Stimulated activated CD4-positive, alpha-beta T cell treated with anti-CD3 and anti-CD28 coated beads, Interleukin-12 subunit alpha, Interleukin-12 subunit beta, amount 100 ng/mL, for 4 hours (primary cell): ENCODE data around the gene RERE.
"Not testable (repeated sequence)": the region's sequence is repeated elsewhere in the genome, so short reads cannot be mapped to it uniquely, and the experiment has no call there.

Experiments used
- DNase-seq: peaks from one replicate; pipeline ENCODE4 v3.0.0-alpha.2; 2020

Gene RERE

GRCh38 chr1:8598783-8599182, 218.7 kb downstream of the RERE start:
- no peak for DNase-seq

- DNase-seq, result no peak
Observed at GRCh38 chr1:8598060-8598724, 219.2 kb downstream of the RERE start.

- DNase-seq, result no peak
Observed at GRCh38 chr1:8597455-8597854, 220.0 kb downstream of the RERE start.

DNA sequence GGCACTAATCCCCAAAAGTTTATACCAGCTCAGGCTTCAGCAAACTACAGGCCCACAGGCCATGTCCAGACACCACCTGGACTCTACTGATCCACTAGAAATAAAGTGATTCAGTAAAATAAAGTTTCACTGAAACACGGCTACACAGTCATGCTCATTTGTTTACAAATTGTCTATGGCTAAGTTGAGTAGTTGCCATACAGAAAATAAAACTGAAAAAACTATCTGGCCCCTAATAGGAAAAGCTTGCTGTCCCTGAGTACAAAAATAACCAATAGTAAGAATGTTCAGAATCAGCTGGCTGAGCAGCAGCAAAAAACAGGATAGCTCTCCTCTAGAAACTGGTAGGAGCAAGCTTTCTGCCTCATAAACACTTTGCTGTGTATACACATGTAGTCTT, 221.5 kb downstream of the RERE start:
- DNase-seq, result no peak

DNA sequence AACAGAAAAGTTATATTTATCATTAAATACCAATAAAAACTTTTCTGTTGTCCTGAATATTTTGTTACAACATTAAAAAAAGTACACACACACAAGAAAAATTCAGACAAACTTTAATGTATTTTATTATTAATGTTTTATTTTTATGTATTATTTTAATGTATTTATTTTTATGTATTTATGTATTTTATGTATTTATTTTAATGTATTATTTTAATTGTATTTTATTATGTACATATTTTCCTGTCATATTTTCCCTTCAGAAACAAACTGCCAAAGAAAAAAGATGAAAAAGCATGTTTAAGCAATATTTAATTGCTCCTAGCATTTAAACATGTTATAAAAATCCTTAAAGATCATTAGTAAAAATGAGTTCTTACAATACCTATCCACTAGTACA, 222.1 kb downstream of the RERE start:
- no peak for DNase-seq

DNA sequence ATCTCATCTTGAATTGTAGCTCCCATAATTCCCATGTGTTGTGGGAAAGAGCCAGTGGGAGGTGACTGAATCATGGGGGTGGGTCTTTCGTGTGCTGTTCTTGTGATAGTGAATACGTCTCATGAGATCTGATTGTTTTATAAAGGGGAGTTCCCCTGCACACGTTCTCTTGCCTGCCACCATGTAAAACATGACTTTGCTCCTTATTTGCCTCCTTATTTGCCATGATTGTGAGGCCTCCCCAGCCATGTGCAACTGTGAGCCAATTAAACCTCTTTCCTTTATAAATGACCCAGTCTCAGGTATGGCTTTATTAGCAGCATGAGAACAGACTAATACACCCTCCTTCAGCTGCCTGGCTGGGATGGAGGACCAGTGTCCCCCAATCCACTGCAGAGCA, 224.1 kb downstream of the RERE start:
- not testable (repeated sequence) for DNase-seq

- DNase-seq, result no peak
Observed at GRCh38 chr1:8591569-8591968, 225.9 kb downstream of the RERE start.

DNA sequence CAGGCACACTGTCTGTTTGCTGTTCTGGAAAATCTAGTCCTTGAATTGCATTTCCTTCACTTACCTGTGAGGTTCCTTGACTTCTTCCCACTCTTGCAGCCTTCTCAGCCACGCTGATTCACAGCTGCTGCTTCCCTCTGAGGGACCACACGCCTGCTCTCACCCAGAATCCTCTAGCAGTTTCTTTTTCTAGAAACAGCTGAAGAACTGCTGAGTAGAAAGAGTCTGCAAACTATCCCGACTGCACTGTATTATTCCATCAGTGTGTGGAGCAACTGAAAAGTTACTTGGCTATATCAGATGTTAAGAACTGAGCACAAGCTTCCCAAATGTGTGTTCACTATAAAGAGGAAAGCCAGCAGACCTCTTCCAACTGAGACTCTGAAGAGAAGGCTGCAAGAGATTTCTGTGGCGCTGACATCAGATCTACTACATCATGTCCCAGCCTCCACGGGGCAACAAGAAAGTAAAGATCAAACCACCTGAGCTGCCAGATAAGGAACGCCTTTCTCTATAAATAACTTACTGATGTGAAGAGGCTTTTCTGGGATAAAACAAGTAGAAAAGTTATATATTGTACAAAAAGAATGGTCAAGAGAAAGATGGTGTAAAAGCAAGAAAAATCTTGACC, 226.6 kb downstream of the RERE start:
- DNase-seq, result no peak

DNA sequence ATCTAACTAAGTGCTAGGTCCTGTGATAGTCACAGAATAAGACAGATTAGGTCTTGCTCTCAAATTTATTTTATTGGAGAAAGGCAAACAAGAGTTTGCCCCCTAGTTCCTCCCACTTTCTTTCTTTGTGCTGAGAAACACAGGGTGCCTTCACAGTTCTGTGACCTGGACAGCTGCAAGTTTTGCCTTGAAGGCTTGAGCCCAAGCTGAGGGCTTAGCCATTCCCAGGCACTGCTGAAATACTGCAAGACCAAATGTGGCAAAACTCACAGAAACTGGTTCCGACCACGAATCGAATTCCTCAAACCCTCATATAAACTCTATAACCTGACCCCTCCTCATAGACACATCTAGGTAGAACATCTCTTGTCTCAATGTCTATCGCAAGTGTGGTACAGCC, 227.9 kb downstream of the RERE start:
- no peak for DNase-seq

DNA sequence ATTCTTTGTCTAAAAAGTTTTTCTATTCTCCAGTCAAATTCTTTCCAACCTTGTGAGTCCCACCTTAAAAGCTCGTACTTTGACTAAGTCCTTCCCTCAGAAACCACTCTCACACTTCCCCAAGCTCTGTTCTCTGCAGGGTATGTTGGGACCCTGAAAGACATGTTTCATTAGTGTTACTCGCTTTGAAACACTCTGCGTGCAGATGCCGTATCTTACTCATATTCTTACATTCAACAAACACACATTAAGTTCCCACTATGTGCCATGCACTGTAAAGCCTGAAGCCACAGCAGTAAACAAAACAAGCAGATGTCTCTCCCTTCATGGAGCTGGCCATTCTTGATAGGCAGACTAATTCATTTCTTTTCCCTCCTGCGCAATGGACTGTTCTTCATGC, 229.7 kb downstream of the RERE start:
- no peak for DNase-seq

DNA sequence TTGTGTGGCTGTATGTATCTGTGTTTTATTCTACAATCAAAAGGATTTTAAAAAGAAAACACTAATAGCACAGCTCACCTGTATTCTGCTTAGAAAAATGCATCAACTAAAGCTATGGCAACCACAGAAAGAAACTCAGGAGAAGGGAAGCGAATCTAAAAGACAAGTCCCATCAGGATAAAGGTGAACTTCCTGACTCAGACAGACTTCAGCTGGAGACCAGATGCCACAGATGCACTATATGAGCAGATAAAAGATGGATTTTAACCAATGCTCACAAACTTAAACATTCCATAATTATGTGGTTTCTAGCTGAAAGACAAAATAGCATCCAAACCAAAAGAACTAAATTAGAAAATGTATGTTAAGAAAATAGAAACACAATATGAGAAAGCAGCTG, 231.0 kb downstream of the RERE start:
- DNase-seq, result no peak

DNA sequence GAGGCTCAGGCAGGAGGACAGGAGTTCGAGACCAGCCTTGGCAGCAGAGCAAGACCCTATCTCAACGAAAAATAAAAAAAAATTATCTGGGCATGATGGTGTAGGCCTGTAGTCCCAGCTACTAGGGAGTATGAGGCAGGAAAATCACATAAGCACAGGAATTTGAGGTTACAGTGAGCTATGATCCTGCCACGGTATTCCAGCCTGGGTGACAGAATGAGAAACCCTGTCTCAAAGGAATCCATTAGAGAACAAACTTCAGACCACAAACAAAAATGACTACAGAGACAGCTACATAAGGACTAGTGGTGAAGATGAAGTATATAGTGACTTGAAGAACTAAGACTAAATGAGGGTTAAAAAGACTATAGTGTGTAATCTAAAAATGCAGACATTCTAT, 233.1 kb downstream of the RERE start:
- DNase-seq, result no peak

DNA sequence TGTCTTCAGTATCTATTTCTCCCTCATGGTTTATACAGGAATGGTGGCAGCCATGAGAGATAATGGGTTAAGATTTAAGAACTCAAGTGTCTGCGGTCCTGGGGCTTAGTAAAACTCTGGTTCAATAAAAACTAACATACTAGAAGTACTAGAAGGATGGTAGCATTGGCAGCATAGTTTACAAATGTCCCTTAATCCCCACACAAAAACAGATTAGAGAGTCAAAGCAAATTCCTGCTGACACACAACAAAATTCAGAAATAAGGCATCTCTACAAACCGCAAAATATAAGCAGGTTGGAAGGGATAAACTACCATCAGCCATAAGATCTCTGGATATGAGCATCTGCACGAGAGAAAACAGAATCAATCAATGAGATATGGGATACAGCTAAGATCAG, 234.4 kb downstream of the RERE start:
- no peak for DNase-seq

- DNase-seq, result no peak
Observed at GRCh38 chr1:8580566-8580965, 236.9 kb downstream of the RERE start.

DNA sequence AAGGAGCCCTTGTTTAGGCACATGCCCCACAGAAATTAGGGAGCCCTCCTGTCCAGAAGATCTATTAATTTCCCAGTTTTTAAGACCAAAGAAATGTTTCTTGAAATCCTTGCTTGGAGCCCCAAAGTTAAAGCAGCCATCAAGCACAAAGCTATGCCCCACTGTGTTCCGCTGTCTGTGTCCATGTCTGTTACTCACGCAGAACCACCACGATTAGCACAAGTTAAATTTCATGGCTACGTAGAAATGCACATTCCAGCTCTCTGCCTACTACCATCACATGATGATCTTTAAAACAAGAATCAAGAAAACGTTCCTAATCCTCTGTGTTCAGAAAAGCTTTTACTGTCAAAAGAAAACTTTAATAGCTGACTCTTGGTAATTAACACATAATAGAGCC, 238.5 kb downstream of the RERE start:
- no peak for DNase-seq

DNA sequence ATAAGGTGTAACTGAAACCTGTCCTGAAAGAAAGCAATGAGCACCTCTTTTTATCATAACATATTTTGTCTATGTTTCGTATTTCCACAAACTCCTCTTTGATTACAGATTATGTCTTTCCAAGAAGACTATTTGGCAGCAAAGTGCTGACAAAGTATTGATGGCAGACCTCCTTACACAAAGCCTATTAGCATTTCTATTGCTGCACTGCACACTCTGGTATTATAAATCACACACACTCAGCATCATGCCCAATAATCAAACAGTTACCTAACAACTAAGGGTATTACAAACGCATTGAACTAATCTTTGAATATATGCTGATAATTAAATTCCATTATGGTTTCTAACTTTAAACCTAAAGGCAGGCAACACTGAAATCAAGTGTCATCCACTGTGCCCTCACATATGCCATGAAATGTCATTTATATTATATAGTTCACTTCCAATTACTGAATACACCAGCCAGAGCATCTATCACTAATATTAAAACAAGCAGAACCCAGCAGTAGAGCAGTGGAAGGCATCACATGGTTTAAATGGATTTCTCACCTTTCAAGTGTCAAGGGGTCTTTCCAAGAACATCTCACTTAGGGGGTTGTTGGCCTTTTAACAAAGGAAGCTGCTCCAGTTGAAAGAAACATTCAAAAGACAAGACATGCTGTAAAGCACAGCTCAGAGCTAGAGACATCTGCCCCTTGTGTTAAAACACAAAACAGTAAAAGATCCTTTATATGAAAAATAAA, 239.1 kb downstream of the RERE start:
- DNase-seq, result no peak

DNA sequence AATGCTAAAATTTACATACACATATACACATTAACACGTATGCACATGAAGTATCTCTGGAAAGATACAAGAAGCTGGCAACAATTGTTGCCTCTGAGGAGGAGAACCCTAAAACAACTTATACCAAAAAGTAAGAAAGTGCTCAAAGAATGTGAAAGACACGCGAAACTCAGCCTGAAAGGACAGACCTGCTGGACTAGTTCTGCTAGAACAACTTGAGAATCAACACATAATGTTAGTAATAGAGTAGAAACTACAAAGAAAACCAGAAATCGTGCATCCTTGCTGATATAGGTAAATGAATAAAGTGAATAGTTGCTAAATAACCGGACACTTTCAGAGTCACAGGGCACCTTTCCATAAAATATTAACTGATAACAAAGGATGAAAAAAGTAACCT, 242.5 kb downstream of the RERE start:
- DNase-seq, result no peak

GRCh38 chr1:8572106-8572505, 245.3 kb downstream of the RERE start:
- DNase-seq, result no peak

DNA sequence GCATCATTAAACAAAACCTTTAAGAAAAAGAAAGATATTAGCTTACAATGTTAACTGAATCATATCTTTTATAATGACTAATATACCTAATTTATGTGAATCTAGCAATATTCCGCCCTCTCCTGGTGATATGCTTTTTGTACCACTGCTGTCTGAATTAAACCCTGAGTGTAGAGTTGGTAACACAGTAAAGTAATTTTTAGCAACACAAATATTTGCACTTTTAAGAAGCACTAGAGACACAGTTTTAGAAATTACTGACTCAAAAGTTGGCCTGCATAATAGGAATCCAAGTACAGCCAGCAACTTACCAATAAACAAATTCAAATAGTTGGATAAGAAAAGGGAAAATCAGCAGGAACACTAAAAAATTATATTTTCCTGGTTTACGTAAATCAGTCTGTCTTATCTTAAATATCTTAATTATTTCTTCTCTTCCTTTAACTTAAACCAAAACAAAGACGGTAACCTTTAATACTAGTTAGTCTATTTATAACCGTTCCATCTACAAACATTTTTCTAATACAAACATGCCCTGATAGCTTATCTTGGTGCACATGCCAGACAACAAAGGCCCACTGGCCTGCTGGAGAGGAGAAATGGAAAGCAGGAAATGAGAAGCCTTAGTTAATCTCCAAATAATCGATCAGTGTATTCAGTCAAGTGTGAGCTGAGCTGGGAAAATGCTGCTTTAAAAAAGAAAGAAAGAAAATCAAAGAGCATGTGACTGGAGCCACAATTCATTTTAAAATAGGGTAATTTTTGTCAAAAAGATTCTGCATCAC, 246.0 kb downstream of the RERE start:
- DNase-seq, result no peak

GRCh38 chr1:8570465-8570864, 247.0 kb downstream of the RERE start:
- DNase-seq, result no peak

DNA sequence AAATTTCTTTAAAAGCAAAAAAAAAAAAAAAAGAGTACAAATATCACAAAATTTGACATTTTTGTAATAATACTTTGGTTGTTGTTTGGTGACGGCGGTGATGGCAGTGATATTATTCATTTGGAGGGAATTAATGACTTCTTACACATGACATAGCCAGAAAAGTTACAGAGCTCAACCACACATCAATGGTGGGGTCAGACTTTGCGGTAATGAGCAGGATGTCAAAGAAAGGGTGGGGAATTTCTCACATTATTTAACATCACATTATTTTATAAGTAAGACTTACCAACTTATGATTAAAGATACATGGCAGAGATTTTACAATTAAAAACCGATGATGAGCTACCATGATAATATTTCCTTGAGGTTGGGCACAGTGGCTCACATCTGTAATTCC, 248.2 kb downstream of the RERE start:
- DNase-seq, result no peak

DNA sequence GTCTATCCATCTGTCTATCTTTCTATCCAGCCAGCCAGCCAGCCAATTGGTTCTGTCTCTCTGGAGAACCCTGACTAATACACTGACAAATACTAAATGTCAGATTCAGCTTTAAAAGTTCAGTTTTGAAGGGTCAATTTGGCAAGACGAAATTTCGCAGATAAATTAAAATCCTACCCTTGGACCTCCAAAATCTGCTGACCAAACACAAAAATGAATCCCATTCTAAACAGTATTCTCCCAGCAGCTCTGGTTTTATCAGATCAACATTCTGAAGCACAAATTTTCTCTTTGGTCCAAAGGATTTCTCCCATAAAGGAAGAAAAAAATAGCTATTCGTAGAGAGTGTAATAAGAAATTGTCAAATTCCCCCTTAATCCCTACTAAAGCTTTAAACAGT, 248.6 kb downstream of the RERE start:
- no peak for DNase-seq

DNA sequence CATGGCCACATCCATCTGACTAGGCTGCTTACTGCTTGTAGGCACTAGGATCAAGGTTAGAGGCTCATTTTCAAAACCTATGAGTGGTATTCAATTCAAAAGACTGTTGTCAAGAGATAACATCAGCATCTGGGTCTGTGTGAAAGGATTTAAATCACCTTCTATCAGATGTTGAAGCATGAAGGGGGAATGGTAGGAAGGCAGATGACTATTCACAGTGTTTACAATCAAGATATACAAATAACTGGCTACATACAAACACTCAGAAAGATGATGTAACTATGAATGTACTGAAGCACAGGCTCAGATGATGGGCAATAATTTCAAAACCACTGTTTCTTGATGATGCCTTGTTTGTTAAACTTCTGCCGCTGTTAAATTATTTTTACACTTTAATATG, 250.3 kb downstream of the RERE start:
- no peak for DNase-seq

- no peak for DNase-seq
Observed at GRCh38 chr1:8565802-8566201, 251.6 kb downstream of the RERE start.
